ENCODE results near the gene RPAIN. TPM values are rescaled to one million over a fixed set of nuclear protein-coding genes. Genes with fewer than 3 reads are reported as not detected.
A peak's percentile ranks its signal among the peaks of the same experiment; 100 is the strongest.

The RPAIN gene
- total and polyA plus RNA-seq, 2 of the 13 experiments (the other 11 are each of a cell fraction or from before 2014, with no cell fraction given): 42.1 to 58.5 TPM

GRCh38 chr17:5438716-5439445 is 18.9 kb downstream of the RPAIN start, which contains the start of gene C1QBP (continued):
- TF ChIP-seq BATF2 (CRISPR knock-in tag; IDR thresholded peaks at IDR 0.05) (peak; percentile 73; the same call in 1 of the 2 replicates), MBD4 (IDR thresholded peaks at IDR 0.05; ENCODE audit: borderline replicate concordance, low read length) (no peak), PCBP2 (optimal IDR thresholded peaks at IDR 0.05; ENCODE audit: low read depth, low read length, poor library complexity, severe bottlenecking) (no peak), GTF3A (CRISPR knock-in tag; conservative IDR thresholded peaks at IDR 0.05) (no peak), ARID5B (CRISPR knock-in tag; IDR thresholded peaks at IDR 0.05) (peak; percentile 66; the same call in 1 of the 2 replicates), KDM5A (IDR thresholded peaks at IDR 0.05; ENCODE audit: borderline replicate concordance, low read length) (peak; percentile 57; the same call in 1 of the 2 replicates), KDM2A (CRISPR knock-in tag; IDR thresholded peaks at IDR 0.05; ENCODE audit: borderline replicate concordance, low read depth) (peak; percentile 94), ZNF772 (CRISPR knock-in tag; IDR thresholded peaks at IDR 0.05) (peak; percentile 61; the same call in 1 of the 2 replicates), CHD2 (IDR thresholded peaks at IDR 0.05; ENCODE audit: low read depth, low read length) (no peak), CREBL2 (CRISPR knock-in tag; IDR thresholded peaks at IDR 0.05; ENCODE audit: borderline replicate concordance) (peak; percentile 37; the same call in 1 of the 2 replicates), MXD4 (CRISPR knock-in tag; IDR thresholded peaks at IDR 0.05) (peak; percentile 99), ZNF773 (CRISPR knock-in tag; IDR thresholded peaks at IDR 0.05; ENCODE audit: borderline replicate concordance) (peak; percentile 97; the same call in 1 of the 2 replicates), ZXDC (CRISPR knock-in tag; IDR thresholded peaks at IDR 0.05) (no peak), PLSCR1 (CRISPR knock-in tag; IDR thresholded peaks at IDR 0.05; ENCODE audit: borderline replicate concordance) (no peak), MTA3 (CRISPR knock-in tag; IDR thresholded peaks at IDR 0.05) (no peak), ARHGAP35 (CRISPR knock-in tag; IDR thresholded peaks at IDR 0.05; ENCODE audit: borderline replicate concordance) (peak; percentile 59; the same call in 1 of the 2 replicates), ZUFSP (CRISPR knock-in tag; IDR thresholded peaks at IDR 0.05; ENCODE audit: borderline replicate concordance) (no peak), STAT5B (CRISPR knock-in tag; IDR thresholded peaks at IDR 0.05) (0 out of 2 replicates have a peak, but pooled peaks have one; percentile 58)
